GM13977 (cell line): Measurements from ENCODE around the gene RBM10.
"Not testable (repeated sequence)": the region's sequence is repeated elsewhere in the genome, so short reads cannot be mapped to it uniquely, and the experiment has no call there.

Source experiments
- DNase-seq: peaks from one replicate; pipeline ENCODE4 v3.0.0; 2012; ENCODE audit warnings: low spot score
- CTCF ChIP-seq: IDR thresholded peaks from 2 replicates; pipeline ENCODE4 v1.5.1; 2012; ENCODE audit warnings: mild to moderate bottlenecking, control low read depth; ENCODE audit not compliant: insufficient read depth; ENCODE audit errors: extremely low read depth, missing control alignments
- in situ Hi-C: fragments of 300-500 bp; cut with MboI; formaldehyde crosslinking; loops from one replicate; pipeline ENCODE4 v1.12.0; 2022; ENCODE audit warnings: low sequenced_read_pairs, low pct_unique_long_range_greater_than_20kb, mixed read lengths, inconsistent platforms; ENCODE audit not compliant: unreplicated experiment

RBM10 gene

GRCh38 chrX:47129157-47129898 is 15.7 kb upstream of the RBM10 start:
- DNase-seq = peak; percentile 87
- TF ChIP-seq CTCF = no peak
- in situ Hi-C loops = no loop called here

DNA sequence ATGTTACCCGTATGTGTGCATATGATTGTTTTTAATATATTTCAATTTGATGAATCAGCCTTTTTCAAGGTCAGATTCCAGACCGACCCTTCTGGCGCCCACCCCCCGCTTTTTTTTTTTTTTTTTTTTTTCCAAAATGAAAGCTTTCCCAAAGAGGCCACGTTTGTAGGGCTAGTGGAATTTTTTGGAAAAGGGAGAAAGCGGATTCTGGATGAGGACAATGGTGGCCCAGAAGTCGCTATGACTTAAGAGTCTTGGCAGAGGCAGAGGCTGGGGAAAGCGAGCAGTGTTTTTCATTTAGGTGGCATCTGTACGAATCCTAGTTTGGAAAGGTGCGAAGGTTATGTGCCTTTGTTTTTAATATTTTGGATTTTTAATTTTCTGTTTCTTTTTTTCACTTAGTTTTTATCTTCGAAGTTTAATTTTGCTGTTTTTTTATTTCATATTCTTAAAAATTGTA is 15.1 kb upstream of the RBM10 start:
- DNase-seq = no peak
- TF ChIP-seq CTCF = no peak
- in situ Hi-C loops = no loop called here

GRCh38 chrX:47133493-47133892 is 11.5 kb upstream of the RBM10 start:
- TF ChIP-seq CTCF = no peak
- in situ Hi-C loops = no loop called here
- DNase-seq = no peak

GRCh38 chrX:47135650-47136049 is 9.4 kb upstream of the RBM10 start:
- DNase-seq, in situ Hi-C loops: not testable (repeated sequence)

DNA sequence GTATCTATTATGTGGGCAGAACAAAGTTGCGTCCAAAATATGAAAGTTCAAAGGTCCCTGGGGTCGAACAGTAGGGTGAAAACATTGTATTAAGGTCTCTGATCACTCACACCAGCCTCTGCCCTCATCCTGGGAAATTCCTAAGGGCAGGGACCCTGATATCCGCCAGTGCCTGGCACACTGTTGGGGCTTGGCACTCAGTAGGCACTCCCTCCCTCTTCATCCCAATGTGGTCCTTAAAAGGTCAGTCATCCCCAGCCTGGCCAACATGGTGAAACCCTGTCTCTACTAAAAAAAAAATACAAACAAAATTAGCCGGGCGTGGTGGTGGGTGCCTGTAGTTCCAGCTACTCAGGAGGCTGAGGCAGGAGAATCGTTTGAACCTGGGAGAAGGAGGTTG is 6.8 kb upstream of the RBM10 start:
- TF ChIP-seq CTCF = no peak
- in situ Hi-C loops = no loop called here
- no peak for DNase-seq

GRCh38 chrX:47143894-47144625 is 961 bp upstream of the RBM10 start:
- DNase-seq = peak; percentile 57
- no peak for TF ChIP-seq CTCF
- in situ Hi-C loops = no loop called here

DNA sequence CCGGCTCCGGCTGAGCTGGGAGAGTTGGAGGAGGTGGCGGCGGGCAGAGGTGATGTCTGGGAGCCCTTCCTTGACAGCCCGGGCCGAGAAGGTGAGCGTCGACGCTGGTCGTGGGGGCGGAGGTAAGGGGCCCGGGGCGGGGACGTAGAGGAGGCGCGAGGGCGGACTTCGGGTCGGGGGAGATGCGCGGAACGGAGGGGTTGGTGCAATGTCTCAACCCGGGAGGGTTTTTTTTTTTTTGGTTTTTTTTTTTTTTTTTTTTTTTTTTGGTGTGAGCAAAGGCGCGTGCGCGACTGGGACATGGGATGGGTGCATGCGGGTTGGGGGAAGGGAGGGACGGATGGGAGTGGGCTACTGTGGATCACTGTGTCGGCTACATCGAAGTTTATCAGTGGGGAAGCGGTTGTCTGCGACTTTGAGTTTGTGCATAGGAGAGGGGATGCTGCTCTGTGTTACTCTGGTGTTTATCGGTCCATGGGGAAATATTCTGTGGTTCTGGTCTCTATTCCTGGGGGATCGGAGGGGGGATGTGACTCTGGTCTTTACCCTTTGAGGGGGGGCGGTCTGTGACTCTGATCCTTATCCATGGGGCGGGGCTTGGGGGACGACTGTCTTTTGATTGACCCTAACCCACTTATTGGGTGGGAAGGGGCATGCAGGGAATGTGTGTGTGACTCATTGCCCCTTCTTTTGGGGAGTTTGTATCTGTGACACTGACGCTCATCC is 537 bp downstream of the RBM10 start:
- peak; percentile 56 for DNase-seq
- no peak for TF ChIP-seq CTCF
- in situ Hi-C loops = no loop called here
